Measurements from ENCODE around the gene NFATC1.

NFATC1 gene

DNA sequence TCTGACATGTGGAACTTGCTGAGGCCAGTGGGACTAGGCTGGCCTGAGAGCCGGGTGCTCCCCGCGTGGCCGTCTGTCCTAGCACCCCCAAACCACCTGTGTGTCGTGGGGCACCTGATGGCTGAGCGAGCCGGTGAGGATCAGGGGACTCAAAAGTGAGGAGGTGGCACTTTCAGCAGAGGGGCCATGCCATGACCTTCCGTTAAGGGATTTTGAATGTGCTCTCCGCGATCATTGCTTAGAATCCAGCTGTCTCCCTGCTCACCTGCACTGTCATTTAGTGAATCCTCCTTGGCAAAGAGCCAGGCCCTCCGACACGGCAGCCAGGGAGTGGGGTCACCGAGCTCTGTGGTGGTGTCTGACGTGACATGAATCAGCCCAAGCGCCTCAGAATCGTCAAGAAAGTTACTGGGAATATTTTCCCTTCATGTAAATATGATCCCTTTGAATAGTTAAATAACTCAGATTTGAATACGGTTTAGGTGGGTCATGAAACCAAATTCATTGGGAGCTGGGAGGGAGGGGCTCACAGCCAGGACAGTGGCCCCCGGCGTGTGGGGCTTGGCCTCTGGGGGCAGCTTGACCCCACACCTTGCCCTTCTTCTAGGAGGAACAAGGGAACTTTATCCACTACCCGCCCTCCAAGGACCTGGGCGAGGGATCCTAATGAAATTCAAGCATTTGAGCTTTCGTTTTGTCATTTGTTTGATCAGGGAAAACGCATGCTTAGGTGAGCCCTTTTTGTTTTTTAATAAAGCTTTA is 9.5 kb downstream of the NFATC1 start:
- no peak for TF ChIP-seq CTCF (IDR thresholded peaks at IDR 0.05; ENCODE audit: control insufficient read depth, extremely low read depth, insufficient read depth)
- DNase-seq (ENCODE audit: low read depth), result no peak

GRCh38 chr18:79405781-79406575 is 10.2 kb downstream of the NFATC1 start:
- no peak overlapping the region for H3K4me3 ChIP-seq (ENCODE audit: low read depth, low read length)
- DNase-seq (ENCODE audit: low read depth), result no peak
- TF ChIP-seq CTCF (IDR thresholded peaks at IDR 0.05; ENCODE audit: control insufficient read depth, extremely low read depth, insufficient read depth), result no peak

More for the DNA sequence above, 9.5 kb downstream of the NFATC1 start:
- H3K4me3 ChIP-seq (ENCODE audit: low read depth, low read length), result no peak overlapping the region

GRCh38 chr18:79406708-79407107 is 11.0 kb downstream of the NFATC1 start:
- no peak overlapping the region for H3K4me3 ChIP-seq (ENCODE audit: low read depth, low read length)
- no peak for TF ChIP-seq CTCF (IDR thresholded peaks at IDR 0.05; ENCODE audit: control insufficient read depth, extremely low read depth, insufficient read depth)
- DNase-seq (ENCODE audit: low read depth), result no peak

- TF ChIP-seq CTCF (IDR thresholded peaks at IDR 0.05; ENCODE audit: control insufficient read depth, extremely low read depth, insufficient read depth), result no peak
- no peak for DNase-seq (ENCODE audit: low read depth)
- no peak overlapping the region for H3K4me3 ChIP-seq (ENCODE audit: low read depth, low read length)
These were observed 13.6 kb downstream of the NFATC1 start for GRCh38 chr18:79409313-79409712.

GRCh38 chr18:79410171-79410641 is 14.5 kb downstream of the NFATC1 start:
- TF ChIP-seq CTCF (IDR thresholded peaks at IDR 0.05; ENCODE audit: control insufficient read depth, extremely low read depth, insufficient read depth), result no peak
- DNase-seq (ENCODE audit: low read depth), result no peak
- H3K4me3 ChIP-seq (ENCODE audit: low read depth, low read length), result no peak overlapping the region

- no peak for TF ChIP-seq CTCF (IDR thresholded peaks at IDR 0.05; ENCODE audit: control insufficient read depth, extremely low read depth, insufficient read depth)
- DNase-seq (ENCODE audit: low read depth), result no peak
- no peak overlapping the region for H3K4me3 ChIP-seq (ENCODE audit: low read depth, low read length)
These were observed 15.2 kb downstream of the NFATC1 start for GRCh38 chr18:79410731-79411613.
